Kasumi-1 (cell line): ENCODE results near the gene SYNJ2.
"Not testable (repeated sequence)": the region's sequence is repeated elsewhere in the genome, so short reads cannot be mapped to it uniquely, and the experiment has no call there.

Experiments used
- DNase-seq, 2 experiments: peaks; one replicate each; lab custom pipeline; 2025; lab: John Stamatoyannopoulos, UW

The SYNJ2 gene

GRCh38 chr6:157956171-157956730 lies 25.4 kb upstream of the SYNJ2 start:
- DNase-seq, result no peak

DNA sequence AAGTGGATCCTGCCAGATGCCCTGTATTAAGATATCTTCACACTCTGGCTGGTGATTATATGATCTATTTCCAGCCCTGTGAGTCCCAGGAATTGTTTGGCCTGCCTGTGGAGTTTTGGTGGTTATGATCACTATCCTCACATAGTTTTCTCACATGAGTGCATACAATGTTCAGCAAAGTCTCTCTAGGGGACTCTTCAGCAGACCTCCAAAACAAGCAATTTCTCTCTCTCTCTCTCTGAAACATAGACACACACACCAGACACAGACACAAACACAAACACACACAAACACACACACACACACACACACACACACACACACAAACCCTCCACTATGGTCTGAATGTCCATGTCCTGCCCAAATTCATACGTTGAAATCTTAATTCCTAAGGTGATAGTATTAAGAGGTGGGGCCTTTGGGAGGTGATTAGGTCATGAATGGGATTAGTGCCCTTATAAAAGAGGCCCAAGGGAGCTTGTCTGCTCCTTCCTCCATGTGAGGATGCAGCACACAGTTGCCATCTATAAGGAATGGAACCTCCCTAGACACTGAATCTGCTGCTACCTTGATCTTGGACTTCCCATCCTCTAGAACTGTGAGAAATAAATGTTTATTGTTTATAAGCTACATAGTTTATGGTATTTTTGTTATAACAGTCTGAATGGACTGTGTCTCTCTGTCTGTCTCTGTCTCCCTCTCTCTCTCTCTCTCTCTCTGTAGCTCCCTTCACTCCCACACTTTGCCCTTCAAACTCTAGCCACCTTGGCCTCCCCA lies 22.0 kb upstream of the SYNJ2 start:
- no peak for DNase-seq

- DNase-seq, result no peak
Observed at GRCh38 chr6:157961153-157961831, 20.4 kb upstream of the SYNJ2 start.

- DNase-seq, result no peak
Observed at GRCh38 chr6:157961832-157962575, 19.7 kb upstream of the SYNJ2 start.

- no peak for DNase-seq
Observed at GRCh38 chr6:157962601-157963302, 18.9 kb upstream of the SYNJ2 start.

GRCh38 chr6:157964100-157964499 lies 17.6 kb upstream of the SYNJ2 start:
- DNase-seq, result no peak

- no peak for DNase-seq
Observed at GRCh38 chr6:157965387-157965786, 16.3 kb upstream of the SYNJ2 start.

DNA sequence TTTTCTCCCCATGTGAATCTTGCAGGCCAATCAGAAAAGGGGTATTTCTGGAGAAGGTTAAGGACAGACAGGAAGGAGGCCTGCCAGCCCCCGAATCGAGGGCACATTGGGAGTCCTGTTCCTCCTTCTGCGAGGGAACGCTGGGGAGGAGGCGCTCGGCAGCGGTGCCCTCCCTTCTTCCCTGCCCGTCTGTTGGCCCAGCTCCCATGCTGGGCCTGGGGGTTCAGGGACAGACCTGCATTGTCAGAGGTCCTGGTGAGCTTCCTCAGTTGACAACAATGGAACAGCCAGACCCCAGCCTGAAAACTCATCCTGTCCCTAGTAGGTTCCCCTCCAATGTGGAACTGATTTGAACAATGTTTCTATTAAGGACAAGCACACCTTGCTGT lies 15.1 kb upstream of the SYNJ2 start:
- peak in 1 of 2 experiments; percentile 7 for DNase-seq

GRCh38 chr6:157967020-157967419 lies 14.6 kb upstream of the SYNJ2 start:
- DNase-seq, result no peak

- DNase-seq, result no peak
Observed at GRCh38 chr6:157967486-157967885, 14.2 kb upstream of the SYNJ2 start.

DNA sequence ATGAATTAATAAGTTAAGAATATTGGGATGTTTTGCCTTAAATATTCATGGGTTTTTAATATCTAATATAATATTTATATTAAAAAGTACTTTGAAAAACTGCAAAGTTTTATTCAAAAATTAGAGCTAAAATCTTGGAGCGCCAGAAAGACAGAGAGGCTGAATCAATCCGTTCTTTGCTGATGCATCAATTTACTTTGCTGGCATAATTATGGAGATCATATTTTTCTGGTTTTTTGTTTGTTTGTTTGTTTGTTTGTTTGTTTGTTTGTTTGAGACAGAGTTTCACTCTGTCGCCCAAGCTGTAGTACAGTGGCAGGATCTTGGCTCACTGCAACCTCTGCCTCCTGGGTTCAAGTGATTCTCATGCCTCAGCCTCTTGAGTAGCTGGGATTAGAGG lies 9.5 kb upstream of the SYNJ2 start:
- DNase-seq, result not testable (repeated sequence)

DNA sequence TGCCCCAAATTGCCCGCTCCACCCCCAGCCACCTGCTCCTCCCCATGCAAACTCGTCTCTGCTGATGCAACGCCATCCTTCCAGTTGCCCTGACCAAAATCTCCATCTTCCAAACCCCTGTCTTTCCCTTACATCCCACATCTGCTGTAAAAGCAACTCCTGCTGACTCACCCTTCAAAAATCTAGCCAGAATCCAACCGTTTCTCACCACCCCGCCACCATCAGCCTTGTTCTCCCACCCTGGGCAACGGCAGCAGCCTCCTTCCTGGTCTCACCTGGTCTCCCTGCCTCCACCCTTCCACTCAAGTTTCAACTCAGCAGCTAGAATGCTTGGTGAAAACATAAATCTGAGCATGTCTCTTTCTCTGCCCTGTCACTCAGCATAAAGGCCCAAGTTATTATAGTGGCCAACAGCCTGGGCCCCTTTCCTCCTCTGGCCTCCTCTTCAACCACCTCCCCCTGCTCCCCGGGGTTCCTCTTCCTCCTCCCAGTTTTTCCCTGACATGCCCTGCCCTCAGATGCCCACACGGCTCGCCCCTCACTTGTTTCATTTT lies 7.2 kb upstream of the SYNJ2 start:
- DNase-seq, result no peak

- no peak for DNase-seq
Observed at GRCh38 chr6:157974967-157975366, 6.7 kb upstream of the SYNJ2 start.

GRCh38 chr6:157975456-157975855 lies 6.2 kb upstream of the SYNJ2 start:
- DNase-seq, result no peak

GRCh38 chr6:157976345-157977175 lies 5.1 kb upstream of the SYNJ2 start:
- DNase-seq, result no peak

DNA sequence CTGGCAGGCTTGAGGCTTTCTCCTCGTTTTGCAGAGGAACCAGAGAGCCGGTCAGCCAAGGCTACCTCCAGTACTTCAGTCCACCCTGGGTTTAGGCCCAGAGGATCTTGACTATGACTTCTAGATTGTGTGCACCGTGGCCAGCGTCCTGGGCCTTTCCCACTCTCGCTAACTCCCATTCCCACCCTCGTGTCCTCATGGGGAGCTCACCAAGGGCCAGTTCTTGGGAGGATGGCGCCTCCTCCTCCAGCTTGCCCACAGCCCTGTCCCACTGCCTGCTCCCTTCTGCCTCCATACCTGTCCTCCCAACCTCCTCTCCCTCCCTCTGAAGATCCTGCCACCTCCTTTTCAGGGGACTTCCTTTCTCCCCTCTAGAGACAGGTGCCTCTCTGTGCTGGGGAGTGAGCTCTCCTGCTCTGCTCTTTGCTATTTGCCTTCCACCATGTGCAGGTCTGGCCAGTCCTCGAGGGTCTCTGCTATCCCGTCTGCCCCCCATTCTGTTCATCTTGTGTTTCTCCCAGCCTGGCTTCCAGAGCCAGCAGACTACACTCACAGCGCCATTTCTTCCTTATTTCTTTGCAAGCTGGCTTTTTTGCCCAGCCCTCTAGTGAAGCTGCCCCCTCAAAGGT lies 4.4 kb upstream of the SYNJ2 start:
- no peak for DNase-seq

GRCh38 chr6:157978021-157978783 lies 3.5 kb upstream of the SYNJ2 start:
- DNase-seq, result no peak

GRCh38 chr6:157980288-157981131 lies 1.2 kb upstream of the SYNJ2 start:
- no peak for DNase-seq

GRCh38 chr6:157981132-157981394 lies 600 bp upstream of the SYNJ2 start:
- DNase-seq, result no peak
